GM21576 (cell line): ENCODE measurements around the gene EDA2R.

ENCODE experiments used
- ATAC-seq: cut with Tn5 transposase; IDR thresholded peaks from one replicate; pipeline ENCODE4 v1.9.1; 2021; ENCODE audit warnings: mild to moderate bottlenecking, moderate library complexity; ENCODE audit not compliant: unreplicated experiment

Gene EDA2R

GRCh38 chrX:66547847-66548369, 91.0 kb downstream of the EDA2R start:
- no peak for ATAC-seq
